Hepatocyte (in vitro differentiated cells): ENCODE data around the gene SH3TC1.

Experiments used
- CTCF ChIP-seq: fragments of 200-600 bp; sonication (generic); IDR thresholded peaks from 2 replicates; pipeline ENCODE4 v1.5.1; 2016; ENCODE audit warnings: antibody characterized with exemption, mild to moderate bottlenecking; ENCODE audit not compliant: poor library complexity
- EZH2 ChIP-seq: fragments of 200-600 bp; sonication (generic); IDR thresholded peaks from 2 replicates; pipeline ENCODE4 v1.6.1; 2016; ENCODE audit warnings: antibody characterized with exemption, mild to moderate bottlenecking, borderline replicate concordance
- EZH2phosphoT487 ChIP-seq: fragments of 200-600 bp; sonication (generic); IDR thresholded peaks from one replicate; pipeline ENCODE4 v1.6.1; 2018; ENCODE audit warnings: antibody characterized with exemption, mild to moderate bottlenecking, low read depth, moderate library complexity; ENCODE audit not compliant: unreplicated experiment, severe bottlenecking

GRCh38 chr4:8205749-8206611 lies 6.9 kb downstream of the SH3TC1 start:
- no peak for TF ChIP-seq CTCF
- TF ChIP-seq EZH2phosphoT487: no peak
- no peak for TF ChIP-seq EZH2
